Testis (tissue), 2 donors: ENCODE results near the gene ARHGEF4.

ENCODE experiments used
- POLR2A ChIP-seq: fragments of 450-650 bp; IDR thresholded peaks from one replicate; pipeline ENCODE4 v1.6.1; 2017; ENCODE audit warnings: antibody characterized with exemption, mild to moderate bottlenecking, moderate library complexity
- TF ChIP-seq, protein P1 (sequence below), 3 experiments: fragments of 450-650 bp in 2 of 3; fragments of 200-600 bp in 1 of 3; sonication (generic) in 1 of 3; IDR thresholded peaks; one replicate each; pipeline ENCODE4 v1.5.1; 2016 to 2019; ENCODE audit warnings: antibody characterized with exemption in 3 of 3, mild to moderate bottlenecking in 2 of 3, moderate library complexity in 1 of 3

- TF ChIP-seq, protein P1, sequence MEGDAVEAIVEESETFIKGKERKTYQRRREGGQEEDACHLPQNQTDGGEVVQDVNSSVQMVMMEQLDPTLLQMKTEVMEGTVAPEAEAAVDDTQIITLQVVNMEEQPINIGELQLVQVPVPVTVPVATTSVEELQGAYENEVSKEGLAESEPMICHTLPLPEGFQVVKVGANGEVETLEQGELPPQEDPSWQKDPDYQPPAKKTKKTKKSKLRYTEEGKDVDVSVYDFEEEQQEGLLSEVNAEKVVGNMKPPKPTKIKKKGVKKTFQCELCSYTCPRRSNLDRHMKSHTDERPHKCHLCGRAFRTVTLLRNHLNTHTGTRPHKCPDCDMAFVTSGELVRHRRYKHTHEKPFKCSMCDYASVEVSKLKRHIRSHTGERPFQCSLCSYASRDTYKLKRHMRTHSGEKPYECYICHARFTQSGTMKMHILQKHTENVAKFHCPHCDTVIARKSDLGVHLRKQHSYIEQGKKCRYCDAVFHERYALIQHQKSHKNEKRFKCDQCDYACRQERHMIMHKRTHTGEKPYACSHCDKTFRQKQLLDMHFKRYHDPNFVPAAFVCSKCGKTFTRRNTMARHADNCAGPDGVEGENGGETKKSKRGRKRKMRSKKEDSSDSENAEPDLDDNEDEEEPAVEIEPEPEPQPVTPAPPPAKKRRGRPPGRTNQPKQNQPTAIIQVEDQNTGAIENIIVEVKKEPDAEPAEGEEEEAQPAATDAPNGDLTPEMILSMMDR (IDR thresholded peaks at IDR 0.05) = no peak
- TF ChIP-seq POLR2A = no peak
These were observed 167.9 kb downstream of the ARHGEF4 start for GRCh38 chr2:131004446-131005209.
